Stimulated activated CD4-positive, alpha-beta T cell treated with anti-CD3 and anti-CD28 coated beads, Interleukin-1b, Interleukin-23, amount 100 ng/mL, for 1 hour (primary cell): ENCODE results near the gene NME4.
A peak's percentile ranks its signal among the peaks of the same experiment; 100 is the strongest.
"Not testable (repeated sequence)": the region's sequence is repeated elsewhere in the genome, so short reads cannot be mapped to it uniquely, and the experiment has no call there.

Source experiments
- DNase-seq, 2 donors: peaks; one replicate each; pipeline ENCODE4 v3.0.0-alpha.2; 2020; ENCODE audit warnings: low read depth in 2 of 2

Gene NME4

DNA sequence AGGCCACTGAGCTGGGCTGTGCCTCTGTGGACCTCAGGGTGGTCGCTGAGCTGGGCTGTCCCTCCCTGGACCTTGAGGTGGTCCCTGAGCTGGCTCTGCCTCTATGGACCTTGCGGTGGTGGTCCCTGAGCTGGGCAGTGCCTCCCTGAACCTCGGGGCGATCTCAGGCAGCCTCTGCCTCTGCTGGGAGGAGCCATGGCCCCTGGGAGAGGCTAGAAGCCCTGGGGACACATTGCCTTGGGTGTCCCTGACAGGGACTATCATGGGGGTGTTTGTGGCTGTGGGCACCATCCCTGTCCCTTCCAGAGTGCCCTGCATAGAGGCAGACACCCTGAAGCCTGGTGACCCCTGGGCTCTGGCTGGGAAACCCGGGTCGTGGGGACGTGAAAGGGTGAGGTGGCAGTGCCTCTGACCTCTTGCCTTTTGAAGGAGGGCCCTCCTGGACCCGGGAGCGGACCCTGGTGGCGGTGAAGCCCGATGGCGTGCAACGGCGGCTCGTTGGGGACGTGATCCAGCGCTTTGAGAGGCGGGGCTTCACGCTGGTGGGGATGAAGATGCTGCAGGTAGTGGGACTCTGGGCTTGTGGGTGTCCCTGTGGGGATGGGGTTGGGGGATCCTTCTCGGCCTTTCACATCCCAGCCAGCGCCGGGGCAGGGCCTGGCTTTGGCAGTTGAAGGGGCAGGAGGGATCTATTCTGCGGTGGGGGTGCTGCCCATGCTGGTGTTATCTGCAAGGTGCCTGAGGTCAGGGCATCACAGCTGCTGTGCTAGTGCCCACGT is 1.8 kb downstream of the NME4 start:
- no peak for DNase-seq

DNA sequence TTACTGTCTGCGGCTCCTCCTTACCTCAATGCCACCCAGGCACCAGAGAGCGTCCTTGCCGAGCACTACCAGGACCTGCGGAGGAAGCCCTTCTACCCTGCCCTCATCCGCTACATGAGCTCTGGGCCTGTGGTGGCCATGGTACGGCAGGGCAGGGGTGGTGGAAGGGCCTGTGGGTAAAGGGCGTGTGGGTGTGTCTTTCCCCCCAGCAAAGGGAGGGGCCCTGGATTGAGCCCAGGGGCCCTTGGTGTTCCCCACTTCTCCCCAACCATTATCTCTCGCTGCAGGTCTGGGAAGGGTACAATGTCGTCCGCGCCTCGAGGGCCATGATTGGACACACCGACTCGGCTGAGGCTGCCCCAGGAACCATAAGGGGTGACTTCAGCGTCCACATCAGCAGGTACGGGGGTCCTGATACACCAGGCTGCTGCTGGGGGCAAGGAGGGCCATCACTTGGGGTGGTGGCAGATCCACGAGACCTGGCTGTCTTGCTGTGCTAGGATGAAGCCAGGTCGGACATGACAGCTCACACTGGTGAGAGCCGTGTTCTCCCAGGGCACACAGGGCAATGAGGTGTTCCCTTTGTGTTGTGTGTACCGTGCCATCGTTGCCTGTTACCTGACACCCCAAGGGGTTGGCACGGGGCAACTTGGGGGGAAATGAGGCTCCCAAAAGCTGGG is 2.5 kb downstream of the NME4 start:
- no peak for DNase-seq

DNA sequence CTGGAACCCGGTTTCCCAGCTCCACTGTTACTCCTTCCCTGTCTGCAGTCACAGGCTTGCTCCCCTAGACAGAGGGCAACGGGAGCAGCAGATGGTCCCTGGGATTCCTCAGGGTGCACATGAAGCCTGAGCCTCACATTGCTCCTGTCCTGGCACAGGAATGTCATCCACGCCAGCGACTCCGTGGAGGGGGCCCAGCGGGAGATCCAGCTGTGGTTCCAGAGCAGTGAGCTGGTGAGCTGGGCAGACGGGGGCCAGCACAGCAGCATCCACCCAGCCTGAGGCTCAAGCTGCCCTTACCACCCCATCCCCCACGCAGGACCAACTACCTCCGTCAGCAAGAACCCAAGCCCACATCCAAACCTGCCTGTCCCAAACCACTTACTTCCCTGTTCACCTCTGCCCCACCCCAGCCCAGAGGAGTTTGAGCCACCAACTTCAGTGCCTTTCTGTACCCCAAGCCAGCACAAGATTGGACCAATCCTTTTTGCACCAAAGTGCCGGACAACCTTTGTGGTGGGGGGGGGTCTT is 3.1 kb downstream of the NME4 start:
- no peak for DNase-seq

DNA sequence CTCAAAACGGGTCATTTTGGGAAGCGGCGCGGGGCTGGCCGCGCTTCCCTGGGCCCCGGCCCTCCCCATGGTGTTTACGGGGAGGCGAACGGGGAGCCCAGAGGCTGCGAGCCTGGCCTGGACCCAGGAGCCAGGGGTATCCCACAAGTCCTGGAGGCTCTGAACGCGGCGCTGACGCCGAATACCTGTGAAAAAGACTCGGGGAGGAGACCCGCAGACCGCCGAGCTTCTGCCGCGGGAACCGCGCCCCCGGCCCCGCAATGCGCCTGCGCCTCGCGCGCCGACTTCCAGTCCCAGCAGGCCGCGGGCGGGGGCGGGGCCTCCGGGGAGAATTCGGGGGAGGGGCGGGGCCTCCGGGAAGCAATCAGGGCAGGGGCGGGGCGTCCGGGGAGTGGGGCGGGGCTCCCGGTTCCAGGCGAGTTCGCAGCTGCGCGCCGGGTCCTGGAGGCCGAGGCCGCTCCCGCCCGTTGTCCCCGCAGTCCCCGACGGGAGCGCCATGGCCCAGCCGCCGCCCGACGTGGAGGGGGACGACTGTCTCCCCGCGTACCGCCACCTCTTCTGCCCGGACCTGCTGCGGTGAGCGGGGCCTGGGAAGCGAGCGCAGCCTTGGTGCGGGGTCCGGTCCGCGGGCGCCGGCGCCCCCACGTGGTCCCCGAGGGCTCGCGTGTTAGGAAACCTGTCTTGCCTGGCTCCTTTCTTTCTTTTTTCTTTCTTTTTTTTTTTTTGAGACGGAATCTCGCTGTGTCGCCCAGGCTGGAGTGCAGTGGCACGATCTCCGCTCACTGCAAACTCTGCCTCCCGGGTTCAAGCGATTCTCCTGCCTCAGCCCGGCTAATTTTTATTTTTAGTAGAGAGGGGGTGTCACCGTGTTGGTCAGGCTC is 4.7 kb downstream of the NME4 start, which contains the start of gene DECR2:
Gene DECR2, plus strand, starts transcription at position 418 of the 881 bp plus-strand sequence. Its CDS starts 79 bp downstream, at position 497.
- peak; percentile 98 to 100 for DNase-seq

DNA sequence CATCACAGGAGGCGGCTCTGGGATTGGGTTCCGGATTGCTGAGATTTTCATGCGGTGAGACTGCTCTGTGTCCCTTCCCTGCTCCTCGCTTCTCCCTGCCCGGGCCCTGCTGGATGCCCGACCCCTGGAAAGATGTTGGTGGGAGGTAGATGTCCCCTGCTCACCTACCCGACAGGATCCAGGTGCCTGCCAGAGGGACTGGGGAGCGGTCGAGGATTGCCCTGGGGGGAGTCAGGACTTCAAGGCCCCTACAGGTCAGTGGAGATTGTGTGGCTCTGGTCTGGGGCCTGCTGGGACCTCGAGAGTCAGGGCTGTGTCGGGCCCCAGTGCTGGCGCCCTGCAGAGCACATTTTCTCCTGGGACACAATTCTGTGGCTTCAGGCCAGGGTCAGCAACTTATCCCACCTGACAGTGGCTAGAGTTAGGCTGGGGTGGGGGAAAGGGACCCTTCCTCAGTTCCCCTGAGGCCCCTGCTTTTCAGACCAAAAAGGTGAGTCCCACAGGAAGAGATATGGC is 8.0 kb downstream of the NME4 start:
- no peak for DNase-seq

DNA sequence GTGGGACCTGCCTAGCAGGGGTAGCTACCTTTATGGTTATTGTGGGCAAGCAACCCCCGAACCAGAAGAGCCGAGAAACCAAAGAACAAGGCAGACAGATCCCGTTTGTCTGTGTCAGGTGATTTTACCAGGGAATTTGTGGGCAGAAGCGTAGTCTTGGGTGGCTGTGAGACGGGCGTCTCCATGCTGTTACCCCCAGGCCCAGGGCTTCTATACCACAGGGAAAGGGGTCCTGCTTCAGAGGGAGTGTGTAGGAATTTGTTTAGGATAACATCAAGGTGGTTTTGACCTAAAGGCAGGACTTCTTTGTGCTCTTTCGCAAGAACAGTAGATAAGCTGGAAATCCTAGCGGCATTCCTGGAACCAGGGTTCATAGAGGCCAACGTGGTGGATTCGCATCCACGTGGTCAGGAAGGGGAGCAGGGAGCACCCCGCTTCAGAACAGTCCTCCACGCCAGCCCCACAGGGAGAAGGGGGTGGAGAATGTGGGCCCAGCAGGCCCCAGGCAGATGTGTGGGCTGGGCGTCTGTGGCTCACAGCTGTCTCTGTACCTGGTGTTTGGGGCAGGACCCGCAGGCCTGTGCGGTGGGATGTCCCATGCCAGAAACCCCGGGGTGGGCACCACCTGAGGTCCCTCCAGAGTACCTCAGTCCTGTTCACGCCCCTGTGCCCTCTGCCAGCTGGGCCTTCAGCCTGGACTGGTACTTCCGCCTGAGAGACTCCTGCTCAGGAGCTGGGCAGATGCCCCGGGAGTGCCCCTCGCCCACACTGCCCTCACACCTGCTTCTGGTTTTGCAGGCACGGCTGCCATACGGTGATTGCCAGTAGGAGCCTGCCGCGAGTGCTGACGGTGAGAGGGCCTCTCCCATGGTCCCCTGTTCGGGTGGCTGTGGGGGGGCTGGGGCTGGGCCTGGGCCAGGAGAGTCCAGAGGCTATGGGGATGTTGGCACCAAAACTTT is 8.8 kb downstream of the NME4 start:
- DNase-seq, result no peak

DNA sequence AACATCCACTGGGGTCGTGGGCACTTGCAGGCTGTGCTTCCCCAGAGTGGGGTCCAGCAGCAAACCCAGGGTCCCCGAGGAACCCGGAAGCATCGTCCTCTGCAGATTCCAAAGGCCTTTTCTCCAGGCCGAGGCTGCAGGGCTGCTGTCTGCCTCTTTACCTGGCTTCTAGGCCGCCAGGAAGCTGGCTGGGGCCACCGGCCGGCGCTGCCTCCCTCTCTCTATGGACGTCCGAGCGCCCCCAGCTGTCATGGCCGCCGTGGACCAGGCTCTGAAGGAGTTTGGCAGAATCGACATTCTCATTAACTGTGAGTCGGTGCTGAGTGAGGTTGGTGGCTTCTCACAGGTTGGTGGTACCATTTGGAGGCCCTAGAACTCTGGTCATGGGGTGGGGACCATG is 10.3 kb downstream of the NME4 start:
- DNase-seq, result no peak

DNA sequence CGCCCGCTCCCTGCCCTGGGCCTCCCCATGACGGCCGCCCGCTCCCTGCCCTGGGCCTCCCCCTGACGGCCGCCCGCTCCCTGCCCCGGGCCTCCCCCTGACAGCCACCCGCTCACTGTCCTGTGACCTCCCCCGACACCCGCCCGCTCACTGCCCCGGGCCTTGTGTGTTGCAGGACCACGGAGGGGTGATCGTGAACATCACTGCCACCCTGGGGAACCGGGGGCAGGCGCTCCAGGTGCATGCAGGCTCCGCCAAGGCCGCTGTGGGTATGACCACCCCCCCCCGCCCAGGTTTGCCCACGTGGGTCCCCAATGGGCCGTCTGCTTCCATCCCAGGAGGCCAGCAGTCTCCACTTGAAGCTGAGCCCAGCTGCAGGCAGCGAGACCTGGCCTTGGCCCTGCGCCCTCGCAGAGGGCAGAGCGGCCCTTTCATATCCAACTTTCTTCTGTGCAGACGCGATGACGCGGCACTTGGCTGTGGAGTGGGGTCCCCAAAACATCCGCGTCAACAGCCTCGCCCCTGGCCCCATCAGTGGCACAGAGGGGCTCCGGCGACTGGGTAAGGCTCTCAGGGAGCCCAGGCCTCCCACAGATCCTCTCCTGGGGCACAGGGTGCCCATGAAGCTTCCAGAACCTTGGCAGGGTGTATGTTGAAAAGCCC is 13.6 kb downstream of the NME4 start:
- DNase-seq, result no peak

DNA sequence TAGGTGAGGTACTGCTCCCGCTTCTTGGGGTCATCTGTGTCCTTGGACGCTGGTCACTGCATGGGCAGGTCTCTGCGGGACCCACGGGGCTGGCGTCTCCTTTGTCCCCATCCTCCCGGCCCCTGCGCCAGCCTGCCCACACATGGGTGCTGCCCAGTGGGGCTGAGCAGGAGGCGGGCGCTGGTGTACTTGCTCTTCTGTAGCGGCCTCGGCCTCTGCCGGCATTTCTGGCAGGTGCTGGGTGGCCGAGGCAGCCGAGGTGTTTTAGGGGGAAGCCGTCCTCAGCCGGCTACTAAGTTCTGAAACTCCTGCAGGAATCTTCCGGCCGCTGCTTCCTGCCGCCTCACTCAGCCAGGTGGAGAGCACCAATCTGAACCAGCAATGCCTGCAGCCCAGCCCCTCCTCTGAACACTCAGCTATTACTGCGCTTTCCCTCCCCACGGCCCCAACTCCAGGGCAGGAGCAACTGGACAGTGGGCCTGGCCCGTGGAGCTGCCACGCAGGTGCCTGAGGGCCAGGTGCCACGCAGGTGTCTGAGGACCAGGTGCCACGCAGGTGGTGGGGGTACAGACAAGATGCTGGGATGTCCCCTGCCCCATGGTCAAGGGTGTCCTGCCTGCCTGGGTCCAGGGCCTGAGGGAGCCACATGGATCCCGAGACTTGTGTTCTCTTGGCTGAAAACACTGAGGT is 14.7 kb downstream of the NME4 start:
- no peak for DNase-seq

DNA sequence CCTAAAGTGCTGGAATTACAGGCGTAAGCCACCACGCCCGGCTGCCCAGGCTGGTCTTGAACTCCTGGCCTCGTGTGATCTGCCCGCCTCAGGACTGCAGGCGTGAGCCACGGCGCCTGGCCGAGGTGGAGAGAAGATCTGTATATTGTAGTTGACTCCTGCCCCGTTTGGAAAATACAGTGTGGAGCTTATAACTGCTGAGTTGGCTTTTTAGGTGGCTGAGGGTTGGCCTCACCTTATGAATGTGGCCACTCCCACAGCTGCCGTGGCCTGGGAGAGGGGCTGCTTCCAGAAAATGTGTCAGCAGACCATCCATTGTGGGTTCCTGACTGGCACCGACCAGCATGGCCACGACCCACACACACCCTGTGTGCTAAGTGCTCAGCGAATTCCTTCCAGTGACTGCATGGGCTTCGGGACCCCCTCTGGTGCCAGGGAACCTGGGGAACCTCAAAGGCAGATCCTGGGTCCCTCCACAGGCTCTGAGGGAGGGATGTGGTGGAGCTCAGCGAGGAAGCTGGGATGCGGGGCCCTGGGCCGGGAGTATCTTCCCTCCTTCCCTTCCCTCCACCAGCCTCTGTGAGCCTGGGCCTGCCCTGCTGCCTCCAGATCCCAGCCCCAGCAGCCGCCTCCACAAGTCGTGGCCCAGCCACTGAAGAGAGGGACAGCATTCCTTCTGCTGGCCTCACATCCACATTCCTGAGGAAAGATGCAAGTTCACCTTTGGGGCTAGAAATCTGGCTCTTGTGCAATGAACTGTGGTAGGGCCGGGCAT is 17.6 kb downstream of the NME4 start:
- DNase-seq, result no peak

DNA sequence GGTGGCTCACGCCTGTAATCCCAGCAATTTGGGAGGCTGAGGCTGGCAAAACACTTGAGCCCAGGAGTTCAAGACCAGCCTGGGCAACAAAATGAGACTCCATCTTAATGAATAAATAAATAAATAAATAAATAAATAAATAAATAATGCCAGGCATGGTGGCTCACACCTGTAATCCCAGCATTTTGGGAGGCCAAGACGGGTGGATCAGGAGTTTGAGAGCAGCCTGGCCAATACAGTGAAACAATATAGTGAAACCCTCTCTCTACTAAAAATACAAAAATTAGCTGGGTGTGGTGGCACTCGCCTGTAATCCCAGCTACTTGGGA is 18.1 kb downstream of the NME4 start:
- not testable (repeated sequence) for DNase-seq

DNA sequence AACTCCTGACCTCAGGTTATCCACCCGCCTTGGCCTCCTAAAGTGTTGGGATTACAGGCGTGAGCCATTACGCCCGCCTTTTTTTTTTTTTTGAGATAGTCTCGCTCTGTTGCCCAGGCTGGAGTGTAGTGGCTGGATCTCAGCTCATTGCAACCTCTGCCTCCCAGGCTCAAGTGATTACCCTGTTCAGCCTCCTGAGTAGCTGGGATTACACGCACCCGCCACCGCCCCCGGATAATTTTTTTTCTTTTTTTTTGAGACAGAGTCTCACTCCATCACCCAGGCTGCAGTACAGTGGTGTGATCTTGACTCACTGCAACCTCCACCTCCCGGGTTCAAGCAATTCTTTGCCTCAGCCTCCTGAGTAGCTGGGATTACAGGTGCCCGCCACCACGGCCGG is 25.2 kb downstream of the NME4 start:
- DNase-seq, result not testable (repeated sequence)

DNA sequence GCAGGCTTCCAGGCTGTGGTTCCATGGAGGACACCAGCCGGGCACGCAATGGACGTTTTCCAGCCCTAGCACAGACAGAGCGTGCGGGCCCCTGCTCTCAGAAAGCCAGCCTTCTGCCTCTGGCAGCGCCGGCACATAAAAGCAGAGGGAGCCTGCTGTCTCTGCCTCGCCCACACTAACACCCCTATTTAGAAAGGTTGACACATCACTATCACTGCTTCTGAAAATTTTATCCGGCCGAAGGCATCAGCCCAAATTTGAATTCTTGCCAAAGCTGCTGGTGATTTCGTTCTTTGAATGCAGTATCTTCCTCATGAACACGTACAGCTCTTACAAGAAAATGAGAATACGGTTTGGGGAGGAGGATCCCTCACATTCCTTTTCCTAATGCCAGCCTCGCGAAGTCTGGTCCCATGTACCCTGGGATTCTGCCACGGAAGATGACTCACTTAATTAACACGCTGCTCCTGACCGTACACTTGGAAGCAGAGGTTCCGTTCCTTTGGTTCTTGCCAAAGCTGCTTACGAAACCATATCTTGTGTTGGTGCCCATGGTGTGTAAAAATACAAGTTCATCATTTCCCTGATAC is 27.1 kb downstream of the NME4 start:
- no peak for DNase-seq

DNA sequence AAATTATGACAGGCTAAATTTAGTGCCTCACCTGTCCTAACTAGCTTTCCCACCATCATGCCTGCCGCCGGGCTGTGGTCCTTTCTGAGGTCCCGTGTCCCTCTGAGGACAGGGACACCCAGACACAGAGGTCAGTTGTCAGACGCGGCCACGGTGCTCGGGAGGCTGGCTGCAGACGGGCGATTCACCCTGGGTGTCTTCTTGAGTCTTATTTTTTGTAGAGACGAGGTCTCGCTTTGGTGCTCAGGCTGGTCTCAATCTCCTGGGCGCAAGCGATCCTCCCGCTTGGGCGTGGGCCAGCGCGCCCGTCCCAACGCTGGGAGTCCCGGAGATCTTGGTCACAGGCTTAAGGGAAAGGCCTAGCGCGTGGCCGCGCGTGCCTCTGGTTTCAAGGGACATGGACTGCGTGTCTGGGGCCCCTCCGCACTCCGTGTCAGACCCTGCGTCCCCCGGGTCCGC is 27.7 kb downstream of the NME4 start:
- DNase-seq, result no peak

DNA sequence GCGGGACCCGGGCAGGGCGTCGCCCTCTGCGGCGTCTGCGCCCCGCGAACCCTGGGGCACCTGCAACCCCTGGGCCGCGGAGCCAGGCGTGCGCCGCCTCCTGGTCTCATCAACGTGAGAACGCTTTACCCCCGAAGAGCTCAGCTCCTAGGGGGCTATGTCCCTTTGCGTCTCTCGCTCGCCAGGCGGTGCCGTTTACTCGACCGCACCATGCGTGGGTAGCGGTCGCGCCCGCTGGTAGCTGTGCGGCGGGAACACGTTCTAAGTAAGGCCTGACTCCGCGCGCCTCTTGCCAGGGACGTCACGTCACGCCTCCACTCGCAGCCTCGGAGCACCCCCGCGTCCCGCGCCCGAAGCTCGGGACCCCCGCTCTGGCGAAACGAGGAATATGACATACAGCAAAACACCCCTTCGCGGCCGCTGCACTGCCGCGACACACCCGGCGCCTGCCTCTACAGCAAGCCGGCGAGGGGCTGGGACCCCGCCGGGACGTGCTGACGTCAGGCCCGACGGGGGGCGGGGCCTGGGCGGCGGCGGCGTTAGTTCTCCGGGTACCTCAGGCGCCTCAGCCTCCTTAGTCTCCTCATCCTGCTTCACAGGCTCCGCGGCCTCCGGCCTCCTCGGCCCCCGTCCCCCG is 28.2 kb downstream of the NME4 start, which contains the start of gene RAB11FIP3:
Gene RAB11FIP3, plus strand, starts transcription at position 568 of the 637 bp plus-strand sequence. CDS start 358 bp downstream, outside the sequence.
- peak; percentile 53 to 81 for DNase-seq

DNA sequence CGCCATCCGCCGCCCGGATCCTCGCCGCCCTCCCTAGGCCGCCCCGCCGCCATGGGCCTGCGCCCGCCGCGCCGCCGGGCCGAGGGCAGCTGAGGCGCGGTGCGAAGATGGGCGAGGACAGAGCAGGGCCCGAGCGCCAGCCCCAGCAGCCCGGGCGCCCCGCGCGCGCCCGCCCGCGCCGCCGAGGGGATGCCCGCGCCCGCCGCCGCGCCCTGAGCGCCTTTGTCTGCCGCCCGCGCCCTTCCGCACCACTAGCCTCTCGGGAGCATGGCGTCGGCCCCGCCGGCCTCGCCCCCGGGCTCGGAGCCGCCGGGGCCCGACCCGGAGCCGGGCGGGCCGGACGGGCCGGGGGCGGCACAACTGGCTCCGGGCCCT is 28.7 kb downstream of the NME4 start:
- no peak for DNase-seq

DNA sequence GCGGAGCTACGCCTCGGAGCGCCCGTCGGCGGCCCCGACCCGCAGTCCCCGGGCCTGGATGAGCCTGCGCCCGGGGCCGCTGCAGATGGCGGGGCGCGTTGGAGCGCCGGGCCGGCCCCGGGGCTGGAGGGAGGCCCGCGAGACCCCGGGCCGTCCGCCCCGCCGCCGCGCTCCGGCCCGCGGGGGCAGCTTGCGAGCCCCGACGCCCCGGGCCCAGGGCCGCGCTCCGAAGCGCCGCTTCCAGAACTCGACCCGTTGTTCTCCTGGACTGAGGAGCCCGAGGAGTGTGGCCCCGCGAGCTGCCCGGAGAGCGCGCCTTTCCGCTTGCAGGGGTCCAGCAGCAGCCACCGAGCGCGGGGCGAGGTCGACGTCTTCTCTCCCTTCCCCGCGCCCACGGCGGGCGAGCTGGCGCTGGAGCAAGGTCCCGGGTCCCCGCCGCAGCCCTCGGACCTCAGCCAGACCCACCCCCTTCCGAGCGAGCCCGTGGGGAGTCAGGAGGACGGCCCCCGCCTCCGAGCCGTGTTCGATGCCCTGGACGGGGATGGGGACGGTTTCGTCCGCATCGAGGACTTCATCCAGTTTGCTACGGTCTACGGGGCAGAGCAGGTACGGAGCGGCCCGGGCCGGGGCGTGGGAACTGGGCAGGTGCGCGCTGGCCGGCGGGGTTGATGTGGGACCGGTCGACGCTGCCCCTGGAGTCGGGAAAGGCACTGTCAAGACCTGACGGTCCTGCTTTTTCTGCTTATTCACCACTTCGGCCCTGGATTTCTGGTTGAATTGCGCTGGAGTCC is 29.3 kb downstream of the NME4 start:
- DNase-seq, result no peak
